Hematopoietic multipotent progenitor cell treated with erythropoietin and hydrocortisone succinate and interleukin-3 and kit ligand, for 17 days (in vitro differentiated cells): ENCODE measurements around the gene METTL9.
"Not testable (repeated sequence)": the region's sequence is repeated elsewhere in the genome, so short reads cannot be mapped to it uniquely, and the experiment has no call there.

Experiments
- DNase-seq: peaks from one replicate; pipeline ENCODE4 v3.0.0-alpha.2; 2015; ENCODE audit warnings: low spot score

The METTL9 gene

DNA sequence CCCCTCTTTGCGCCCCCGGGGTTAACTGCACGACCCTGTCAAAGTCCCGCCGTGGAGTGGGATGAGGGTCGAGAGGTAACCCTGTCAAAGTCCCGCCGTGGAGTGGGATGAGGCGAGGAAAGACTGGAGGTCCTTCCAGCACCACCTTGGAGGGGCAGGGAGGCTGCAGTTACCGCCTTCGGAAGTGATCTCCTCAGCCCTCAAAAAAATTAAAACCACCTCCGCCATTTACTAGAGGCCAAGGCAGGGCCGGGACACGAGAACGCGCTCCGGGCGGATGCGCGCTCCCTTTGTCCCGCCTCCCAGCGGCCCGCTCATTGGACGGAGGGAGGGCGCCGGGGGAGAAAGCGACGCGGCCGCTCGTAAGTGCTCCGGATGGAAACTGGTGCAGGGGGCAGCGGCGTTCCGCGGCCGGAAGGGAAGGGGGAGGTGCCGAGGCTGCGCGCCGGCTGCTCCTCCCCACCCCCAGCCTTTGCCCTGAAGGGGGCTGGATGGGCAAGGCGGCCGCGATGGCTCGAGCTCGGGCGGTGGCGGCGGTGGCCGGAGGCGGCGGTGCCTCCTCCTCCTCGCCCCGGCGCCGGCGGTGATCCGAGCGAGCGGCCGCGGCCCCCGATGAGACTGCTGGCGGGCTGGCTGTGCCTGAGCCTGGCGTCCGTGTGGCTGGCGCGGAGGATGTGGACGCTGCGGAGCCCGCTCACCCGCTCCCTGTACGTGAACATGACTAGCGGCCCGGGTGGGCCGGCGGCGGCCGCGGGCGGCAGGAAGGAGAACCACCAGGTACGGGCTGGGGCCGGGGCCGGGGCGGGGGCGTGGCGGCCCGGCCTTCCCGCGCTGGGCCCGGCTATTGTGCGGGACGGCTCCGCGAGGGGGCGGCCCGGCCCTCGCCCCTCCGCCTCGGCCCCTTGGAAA is at the start of gene METTL9:
METTL9 (plus strand) TSS at position 456 of the 909 bp plus-strand sequence; CDS start at position 613, 157 bp downstream.
- DNase-seq, result peak; percentile 95

DNA sequence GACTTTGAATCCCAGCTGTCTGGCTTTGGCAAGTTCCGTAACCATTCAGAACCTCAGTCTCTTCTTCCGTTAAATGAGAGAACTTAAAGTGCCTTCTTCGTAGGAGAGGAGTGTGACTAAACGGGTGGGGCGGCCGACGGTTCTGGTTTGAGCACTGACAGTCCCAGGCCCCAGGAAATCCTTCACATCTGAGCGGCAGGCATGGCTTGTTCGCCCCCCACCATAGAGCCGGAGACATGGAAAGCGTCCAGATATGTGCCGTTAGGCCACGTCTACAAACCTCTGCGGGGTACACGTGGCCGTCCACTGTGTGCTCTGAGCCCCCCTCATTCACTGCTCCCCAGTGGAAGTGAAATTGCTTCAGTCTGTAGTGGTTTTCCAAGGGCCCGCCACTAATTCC is 49.4 kb upstream of the METTL9 start:
- not testable (repeated sequence) for DNase-seq

DNA sequence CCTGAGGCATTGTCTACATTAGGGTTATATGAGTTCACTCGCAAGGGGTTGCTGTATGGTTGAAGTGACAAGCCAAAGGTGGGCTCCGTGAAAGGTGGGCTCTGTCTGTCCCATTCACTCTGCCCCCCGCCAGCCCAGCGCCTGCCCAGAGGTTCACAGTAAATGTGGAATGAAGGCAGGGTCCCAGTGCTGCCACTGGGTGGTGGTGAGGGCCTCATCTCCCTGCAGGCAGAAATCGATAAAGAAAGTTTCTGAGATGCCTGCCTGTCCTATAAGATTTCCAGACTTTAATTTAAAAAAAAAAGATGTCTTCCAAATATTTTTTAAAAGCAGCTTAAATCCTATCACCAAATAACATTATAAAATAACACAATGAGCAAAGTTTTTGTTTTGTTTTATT is 48.9 kb upstream of the METTL9 start:
- DNase-seq, result not testable (repeated sequence)

DNA sequence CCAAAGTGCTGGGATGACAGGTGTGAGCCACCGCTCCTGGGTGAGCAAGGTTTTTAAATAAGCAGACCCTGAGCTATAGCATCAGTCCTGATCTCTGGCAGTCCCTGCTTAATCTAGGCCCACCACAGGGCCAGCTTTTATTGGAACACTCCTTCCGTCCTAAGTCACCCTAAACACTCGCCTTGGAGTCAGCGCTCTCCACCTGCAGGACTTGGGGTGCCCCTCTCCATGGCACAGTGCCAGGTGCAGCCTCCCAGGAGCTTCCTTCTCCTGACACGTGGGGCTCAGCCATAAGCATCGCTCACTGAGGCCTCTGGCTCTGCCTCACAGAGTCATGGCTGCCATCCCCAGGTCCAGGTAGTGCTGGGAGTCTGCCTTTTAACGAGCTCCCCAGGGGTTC is 48.3 kb upstream of the METTL9 start:
- DNase-seq, result not testable (repeated sequence)

DNA sequence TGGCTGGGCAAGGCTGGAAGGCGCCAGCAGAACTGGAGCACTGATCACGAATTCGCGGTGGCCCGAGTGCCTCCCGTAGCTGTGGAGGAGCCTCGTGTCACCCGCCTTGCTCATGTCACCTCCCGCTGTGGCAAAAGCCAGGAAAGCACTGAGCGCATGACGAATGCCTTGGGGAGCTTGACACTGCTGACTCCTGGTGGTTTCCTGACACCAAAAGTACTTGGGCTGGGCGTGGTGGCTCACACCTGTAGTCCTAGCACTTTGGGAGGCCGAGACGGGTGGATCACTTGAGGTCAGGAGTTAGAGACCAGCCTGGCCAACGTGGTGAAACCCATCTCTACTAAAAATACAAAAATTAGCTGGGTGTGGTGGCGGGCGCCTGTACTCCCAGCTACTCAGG is 47.8 kb upstream of the METTL9 start:
- DNase-seq, result not testable (repeated sequence)

DNA sequence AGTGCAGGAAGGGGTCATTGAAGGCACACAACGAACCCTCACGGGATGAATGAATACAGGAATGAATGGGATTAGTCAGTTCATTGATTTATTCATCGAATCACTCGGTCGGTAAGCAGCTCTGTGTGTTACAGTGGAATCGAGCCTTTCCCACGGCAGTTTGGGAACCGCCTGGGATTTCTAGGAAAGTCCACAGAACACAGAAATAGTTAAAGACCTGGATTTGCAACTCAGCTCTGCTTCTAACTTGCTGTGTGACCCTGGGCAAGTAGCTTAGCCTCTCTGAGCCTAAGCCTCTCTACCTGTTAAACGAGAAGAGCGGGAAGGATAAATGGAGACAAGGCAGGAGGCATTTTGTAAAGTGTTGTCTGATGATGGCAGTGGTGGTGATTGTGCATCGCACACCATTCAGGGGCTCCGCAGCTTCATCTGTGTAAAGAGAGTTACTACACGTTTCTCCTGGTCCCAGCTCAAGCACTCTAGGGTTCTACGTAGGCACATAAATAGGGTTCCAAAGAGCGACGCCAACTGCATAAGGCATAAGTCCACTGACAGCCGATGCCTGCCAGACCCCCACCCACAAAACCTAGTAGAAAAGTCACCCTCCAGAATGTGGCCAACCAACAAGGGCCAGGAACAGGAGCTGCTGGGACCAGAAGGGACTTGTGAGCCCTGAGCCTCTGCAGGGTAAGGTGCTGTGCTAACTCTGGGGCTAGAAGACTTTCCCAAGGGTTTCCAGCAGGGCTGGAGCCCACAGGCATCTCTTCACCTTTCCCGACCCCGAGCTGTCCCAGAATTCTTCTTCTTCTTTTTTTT is 45.7 kb upstream of the METTL9 start:
- DNase-seq, result not testable (repeated sequence)

DNA sequence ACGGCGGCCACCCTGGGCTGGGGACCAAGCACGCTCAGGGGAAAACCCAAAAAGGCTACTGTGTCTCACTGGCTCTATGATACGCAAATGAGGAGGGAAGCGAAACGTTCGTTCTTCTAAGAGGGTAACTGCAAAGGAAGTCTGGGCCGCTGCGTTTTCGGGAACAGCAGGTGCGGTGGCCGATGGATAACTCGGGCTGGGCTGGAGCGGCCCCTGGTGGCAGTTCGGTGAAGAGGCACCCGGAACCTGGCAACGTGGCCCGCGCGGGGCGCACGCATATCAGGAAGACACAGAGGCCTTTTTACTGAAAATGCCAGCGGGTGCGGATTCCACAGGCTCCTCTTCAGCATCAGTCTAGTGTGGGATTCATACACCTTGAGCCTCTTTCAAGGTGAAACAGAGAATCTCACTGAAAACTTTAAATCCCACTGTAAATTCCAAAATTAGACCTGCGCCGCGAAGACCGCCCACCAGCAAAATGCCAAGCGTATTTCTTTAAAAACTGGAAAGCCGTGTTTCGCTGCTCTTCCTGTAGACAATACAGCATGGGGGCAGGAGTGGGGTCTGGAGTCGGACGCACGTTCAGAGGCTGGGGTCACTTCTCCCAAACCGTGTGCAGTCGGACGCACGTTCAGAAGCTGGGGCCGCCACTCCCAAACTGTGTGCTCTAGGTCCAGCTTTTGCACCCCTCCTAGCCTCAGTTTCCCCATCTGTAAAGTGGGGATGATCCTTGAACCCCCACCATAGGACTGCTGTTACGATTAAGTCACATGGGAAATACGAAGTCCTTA is 44.4 kb upstream of the METTL9 start:
- peak; percentile 93 for DNase-seq

DNA sequence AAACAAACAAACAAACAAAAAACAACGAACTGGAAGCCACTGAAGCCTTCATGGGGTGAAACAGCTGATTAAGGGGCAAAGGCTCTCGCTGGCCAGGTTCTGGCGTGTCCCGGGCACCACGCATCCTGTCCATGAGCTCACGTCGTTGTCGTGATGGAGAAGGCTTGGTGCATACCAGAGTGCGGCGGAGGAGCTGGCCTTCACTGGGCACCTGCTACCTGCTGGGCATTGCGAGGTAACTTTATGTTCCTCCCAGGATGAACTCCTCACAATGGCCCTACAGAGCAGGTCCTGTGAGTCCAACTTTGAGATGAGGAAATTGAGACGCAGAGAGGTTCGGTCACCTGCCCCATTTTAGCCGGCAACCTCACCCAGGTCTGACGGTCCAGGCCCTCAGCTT is 43.8 kb upstream of the METTL9 start:
- DNase-seq, result not testable (repeated sequence)

DNA sequence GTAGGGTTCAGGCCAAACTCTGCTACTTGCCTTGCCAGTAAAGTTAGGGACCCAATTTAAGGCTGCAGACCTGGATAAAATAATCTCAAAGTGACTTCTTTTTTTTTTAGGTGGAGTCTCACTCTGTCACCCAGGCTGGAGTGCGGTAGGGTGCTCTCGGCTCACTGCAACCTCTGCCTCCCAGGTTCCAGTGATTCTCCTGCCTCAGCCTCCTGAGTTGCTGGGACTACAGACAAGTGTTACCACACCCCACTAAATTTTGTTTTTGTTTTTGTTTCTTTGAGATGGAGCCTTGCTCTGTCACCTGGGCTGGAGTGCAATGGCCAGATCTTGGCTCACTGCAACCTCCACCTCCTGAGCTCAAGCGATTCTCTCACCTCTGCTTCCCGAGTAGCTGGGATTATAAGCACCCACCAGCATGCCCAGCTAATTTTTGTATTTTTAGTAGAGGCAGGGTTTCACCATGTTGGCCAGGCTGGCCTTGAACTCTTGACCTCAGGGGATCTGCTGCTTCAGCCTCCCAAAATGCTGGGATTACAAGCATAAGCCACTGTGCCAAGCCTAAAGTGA is 43.3 kb upstream of the METTL9 start:
- not testable (repeated sequence) for DNase-seq

DNA sequence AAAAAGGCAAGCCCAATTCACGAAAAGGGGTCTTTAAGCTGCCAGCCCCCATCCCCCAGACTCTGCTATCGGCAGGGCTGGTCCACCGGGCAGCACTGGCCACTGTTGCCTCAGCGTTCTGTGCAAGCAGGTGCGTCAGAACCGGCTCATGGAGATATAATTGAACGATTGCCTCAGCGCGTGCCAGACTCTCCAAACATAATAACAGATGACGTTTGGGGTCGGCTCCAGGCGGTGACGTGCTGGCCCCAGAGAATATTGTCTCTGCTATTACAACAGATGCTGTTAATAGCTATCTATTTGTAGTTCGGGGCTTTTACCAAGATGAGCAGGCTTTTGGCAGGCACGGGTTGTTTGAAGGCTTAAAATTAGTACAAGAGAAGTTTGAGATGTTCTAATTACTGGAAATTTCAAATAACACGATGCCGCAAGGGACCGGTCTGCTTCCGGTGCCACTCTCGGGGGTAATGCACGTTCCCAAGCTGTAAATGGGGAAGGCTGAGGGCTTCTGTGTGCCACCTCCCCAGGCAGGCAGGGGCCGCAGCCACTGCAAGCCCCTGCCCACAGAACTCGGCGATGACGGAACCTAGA is 42.6 kb upstream of the METTL9 start:
- not testable (repeated sequence) for DNase-seq

DNA sequence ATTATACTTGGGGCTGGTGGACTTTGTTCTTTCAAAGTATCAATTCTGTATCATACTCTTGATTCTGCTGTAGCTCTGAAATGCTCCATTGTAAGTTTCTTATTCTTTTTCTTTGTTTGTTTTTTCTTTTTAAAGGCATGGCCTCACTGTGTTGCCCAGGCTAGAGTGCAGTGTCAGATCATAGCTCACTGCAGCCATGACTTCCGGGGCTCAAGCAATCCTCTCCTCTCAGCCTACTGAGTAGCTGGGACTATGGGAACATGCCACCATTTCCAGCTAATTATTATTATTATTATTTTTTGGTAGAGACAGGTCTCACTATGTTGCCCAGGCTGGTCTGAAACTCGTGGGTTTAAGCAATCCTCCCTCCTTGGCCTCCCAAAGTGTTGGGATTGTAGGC is 38.9 kb upstream of the METTL9 start:
- DNase-seq, result no peak

DNA sequence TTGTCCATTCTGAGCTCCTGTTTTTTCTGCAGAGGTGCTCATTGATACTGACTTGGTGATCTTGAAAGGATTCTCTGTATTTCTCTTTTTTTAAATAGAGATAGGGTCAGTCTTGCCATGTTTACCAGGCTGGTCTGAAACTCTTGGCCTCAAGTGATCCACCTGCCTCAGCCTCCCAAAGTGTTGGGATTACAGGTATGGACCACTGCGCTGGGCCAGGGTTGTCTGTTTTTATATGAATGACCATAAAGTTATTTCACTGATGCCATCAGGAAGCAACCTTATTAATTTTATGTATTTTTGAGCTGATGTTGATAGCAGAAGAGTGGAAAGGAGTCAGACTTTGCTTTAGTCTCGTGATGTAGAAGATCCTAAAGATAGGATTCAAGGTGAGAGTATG is 35.7 kb upstream of the METTL9 start:
- DNase-seq, result no peak

DNA sequence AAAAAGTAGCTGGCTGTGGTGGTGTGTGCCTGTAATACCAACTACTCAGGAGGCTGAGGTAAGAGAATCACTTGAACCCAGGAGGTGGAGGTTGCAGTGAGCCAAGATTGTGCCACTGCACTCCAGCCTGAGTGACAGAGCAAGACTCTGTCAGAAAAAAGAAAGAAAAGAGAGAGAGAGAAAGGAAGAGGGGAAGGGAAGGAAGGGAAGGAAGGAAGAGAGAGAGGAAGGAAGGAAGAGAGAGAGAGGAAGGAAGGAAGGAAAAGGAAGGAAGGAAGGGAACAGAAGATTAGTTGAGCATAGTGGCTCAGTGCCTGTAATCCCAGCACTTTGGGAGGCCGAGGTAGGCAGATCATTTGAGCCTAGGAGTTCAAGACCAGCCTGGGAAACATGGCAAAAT is 35.0 kb upstream of the METTL9 start:
- not testable (repeated sequence) for DNase-seq

DNA sequence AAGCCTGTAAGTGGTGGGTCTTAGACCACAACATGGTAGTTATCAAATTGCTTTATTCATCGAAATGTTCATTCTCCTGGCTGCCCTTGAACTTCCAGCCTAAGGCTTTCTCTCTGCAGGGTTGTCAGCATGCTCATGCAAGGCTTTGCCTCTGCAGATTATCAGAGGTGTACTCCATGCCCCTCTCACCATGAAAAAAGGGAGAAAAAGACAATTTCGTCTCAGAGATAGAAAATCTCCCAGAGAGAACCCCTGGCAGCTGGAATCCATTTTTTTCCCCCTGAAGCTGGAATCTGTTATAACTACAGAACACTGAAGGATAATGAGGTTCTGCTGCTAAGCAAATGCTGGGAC is 33.9 kb upstream of the METTL9 start:
- no peak for DNase-seq

DNA sequence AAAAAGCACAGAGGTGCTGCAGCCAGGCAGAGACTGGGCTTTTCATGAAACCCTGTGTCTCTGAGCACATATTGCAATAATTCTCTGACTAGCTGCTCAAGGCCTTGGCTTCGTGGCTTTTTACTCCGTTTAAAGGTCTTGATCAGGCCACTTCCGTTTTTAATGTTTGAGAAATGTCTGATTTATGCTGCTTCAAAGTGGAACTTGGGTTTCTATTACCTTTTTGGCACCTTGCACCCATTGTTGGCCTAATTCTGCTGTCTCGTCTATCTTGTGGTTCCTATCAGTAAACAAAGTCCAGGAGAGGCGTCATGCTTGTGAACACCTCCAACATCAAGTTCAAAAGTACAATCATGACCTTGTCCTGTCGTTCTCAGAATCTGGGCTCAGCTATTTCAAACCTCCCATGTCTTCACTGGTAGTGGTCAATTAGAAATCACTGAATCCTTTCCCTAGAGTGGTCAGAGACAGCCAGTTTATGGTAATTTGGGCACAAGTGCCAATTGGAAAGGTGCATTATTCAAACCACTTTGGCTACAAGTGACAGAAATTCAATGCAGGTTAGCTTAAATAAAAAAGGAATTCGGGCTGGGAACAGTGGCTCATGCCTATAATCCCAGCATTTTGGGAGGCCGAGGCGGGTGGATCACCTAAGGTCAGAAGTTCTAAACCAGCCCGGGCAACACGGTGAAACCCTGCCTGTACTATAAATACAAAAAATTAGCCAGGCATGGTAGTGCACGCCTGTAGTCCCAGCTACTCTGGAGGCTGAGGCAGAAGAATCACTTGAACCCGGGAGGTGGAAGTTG is 33.3 kb upstream of the METTL9 start:
- no peak for DNase-seq

DNA sequence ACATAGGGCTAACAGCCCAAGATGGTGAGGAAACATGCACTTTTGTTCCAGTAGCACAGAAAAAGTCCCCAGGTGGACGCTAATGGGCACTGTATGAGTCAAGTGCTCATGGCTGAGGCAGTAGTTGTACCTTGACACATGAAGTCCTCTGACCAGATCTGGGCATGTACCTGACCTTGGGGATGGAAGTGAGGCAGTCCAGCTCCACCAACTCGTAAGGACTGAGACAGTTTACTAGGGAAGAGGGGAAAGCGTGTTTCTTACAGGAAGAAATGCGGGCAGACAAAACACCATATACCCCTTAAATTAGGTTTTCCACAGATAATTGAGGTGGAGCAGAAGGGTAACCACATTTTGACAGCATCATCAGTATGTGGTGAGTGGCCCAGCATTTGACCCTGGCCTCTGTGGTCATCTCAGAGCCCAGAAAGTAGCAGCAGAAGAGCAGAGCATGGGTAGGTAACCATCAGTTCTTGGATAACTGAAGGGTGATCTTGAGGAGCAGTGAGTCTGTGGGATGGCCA is 32.4 kb upstream of the METTL9 start:
- DNase-seq, result no peak

DNA sequence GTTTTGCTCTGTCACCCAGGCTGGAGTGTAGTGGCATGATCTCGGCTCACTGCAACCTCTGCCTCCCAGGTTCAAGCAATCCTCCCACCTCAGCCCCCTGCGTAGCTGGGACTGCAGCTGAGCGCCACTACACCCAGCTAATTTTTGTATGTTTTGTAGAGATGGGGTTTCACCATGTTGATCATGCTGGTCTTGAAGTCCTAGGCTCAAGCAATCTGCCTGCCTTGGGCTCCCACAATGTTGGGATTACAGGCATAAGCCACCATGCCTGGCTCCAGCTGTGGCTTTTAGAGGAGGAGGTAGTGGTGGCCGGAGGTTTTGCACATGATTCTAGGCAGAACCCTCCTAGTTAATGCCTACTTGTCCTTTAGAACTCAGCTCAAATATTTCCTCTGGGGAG is 31.9 kb upstream of the METTL9 start:
- not testable (repeated sequence) for DNase-seq

DNA sequence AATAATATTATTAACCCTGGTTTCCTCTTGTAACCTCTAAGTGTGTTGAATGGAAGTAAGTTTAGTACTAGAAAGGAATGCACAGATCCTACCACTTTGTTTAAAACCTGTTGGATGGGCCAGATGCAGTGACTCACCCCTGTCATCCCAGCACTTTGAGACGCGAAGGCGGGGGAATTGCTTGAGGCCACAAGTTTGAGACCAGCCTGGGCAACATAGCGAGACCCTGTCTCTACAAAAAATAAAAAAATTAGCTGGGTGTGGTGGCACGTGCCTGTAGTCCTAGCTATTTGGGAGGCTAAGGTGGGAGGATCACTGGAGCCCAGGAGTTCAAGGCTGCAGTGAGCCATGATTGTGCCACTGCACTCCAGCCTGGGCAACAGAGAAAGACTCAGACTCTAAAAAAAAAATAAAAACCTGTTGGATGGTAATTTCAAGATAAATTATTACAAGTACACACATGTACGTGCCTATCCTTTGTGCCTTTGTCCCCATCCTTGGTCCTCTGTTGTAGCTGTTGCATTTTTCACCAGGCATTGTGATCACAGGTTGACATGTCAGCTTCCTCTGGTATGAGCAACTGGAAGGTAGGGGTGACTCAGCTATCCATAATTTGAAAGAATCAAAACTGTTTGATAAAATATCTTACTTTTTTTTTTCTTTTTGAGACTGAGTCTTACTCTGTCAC is 30.7 kb upstream of the METTL9 start:
- no peak for DNase-seq

DNA sequence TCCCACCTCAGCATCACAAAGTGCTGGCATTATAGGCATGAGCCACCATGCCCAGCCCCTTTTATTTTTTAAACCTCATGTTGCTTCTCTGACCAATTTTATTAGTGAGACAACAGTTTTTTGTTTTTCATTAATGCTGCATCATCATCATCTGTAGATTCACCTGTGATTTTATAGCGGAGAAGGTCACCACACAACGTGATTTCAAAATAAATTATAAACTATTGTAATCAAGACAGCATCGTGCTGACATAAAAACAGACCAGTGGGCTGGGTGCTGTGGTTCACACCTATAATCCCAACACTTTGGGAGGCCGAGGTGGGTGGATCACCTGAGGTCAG is 28.7 kb upstream of the METTL9 start:
- no peak for DNase-seq

DNA sequence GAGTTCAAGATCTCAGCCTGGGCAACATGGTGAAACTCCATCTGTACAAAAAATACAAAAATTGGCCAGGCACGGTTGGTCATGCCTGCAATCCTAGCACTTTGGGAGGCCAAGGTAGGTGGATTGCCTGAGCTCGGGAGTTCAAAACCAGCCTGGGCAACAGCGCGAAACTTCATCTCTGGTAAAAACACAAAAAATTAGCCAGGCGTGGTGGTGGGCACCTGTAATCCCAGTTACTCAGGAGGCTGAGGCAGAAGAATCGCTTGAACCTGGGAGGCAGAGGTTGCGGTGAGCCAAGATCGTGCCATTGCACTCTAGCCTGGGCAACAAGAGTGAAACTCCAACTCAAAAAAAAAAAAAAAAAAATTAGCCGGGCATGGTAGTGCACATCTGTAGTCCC is 25.9 kb upstream of the METTL9 start:
- DNase-seq, result not testable (repeated sequence)
